ENCODE data around the gene AK3.

AK3 gene

GRCh38 chr9:4706971-4707622 is 33.9 kb downstream of the AK3 start:
- DNase-seq: no peak

DNA sequence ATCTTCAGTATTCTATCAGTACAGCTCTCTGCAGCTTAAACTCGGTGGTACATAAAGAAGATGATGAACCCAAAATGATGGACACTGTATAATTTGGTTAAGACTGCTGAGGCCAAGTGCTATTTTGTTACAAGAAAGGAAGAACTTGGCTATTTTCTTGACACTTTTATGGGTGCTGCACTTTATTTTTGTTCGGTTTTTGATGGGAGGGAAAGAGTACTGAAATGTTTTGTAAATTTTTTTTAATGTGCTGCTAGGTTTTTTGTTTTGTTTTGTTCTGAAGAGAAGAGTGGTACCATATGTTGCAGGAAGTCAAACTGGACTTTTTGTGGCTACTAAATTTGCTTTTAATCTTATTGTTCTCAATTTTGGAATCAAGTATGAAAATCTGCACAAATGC is 35.0 kb downstream of the AK3 start:
- DNase-seq: no peak

DNA sequence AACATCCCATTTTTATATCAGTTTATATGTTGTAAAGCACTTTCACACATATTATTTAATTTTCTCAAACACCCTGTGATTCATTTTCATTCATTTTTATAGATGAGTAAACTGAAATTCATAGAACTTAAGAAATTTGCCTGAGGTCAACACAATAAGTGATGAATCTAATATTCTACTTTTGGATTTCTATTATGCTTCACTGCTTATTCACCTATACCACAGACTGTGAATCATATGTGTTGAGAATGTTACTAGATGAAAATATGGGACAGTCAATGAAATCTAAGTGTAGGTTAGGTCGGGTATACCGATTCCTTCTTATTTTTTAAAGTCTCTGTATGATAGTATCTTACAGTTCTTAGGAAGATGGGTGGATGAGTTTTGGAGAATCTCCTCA is 36.9 kb downstream of the AK3 start:
- DNase-seq: no peak

DNA sequence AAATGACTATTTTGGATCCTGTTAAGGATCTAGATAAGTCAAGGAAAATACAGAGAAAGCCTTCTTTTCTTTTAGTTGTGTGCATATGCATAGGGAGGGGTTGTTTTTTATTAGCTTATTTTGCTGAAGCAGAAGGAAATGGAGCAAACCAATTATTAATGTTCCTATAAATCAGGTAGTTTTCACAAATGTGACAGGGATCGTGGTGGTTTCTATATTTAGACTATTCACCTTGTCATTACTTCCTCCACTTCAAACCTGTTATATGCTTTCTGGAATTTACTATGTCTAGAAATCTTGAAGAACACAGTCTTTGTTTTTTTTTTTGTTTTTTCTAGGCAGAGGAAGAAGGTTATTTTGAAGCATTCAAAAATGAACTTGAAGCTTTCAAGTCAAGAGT is 39.5 kb downstream of the AK3 start:
- DNase-seq: no peak

DNA sequence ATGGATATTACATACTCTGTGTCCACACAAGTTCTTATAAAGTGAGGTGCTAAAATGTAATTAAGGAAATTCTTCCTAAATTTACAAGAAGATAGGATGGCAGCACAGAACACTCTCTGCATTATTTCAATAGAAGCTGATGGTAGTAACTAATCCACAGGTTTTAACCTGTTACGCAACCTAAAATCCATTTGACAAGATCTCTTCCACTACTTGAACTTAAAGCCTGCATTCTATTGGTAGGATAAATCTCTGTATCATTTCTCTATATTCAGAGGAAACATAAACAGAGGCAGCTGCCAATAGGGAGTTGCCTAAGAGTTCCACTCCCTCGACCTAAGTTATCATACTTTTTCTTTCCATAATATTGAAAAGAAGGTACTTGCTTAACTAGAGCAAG is 40.1 kb downstream of the AK3 start:
- DNase-seq: no peak

DNA sequence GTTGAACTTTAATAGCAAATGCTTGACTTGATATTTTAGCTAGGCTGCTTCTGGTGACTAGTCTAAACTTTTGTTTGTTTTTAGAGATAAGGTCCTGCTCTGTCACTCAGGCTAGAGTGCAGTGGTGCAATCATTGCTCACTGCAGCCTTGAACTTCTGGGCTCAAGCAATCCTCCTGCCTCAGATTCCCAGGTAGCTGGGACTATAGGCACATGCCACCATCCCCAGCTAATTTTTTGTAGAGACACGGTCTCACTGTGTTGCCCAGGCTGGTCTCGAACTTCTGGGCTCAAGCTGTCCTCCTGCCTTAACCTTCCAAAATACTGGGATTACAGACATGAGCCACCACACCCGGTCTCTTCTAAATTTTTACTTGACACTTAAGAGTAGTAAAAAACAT is 40.9 kb downstream of the AK3 start:
- no peak for DNase-seq

- no peak for DNase-seq
Measured at GRCh38 chr9:4691795-4692194, 49.2 kb downstream of the AK3 start.

- no peak for DNase-seq
Measured at GRCh38 chr9:4690144-4690543, 50.9 kb downstream of the AK3 start.

DNA sequence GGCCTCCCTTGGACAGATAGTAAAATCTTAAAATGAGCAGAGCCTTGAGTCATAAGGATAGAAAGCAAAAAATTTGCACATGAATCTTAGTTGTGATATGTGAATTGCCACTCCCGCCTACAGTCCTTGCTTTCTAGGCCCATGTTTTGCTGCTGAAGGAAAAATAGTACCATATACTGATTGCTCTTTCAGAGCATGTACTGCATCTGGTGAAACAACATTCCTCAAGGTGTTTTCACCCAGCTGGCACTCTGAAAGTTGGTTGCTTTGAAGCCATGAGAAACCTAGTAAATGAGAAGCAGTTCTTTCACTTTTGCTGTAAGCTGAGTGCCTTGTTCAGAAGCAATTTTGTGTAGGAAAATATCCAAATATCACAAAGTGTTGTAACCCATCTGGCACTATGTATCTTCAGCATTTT is 51.3 kb downstream of the AK3 start:
- peak in 3 of 58 donors; percentile 1 to 39 (median 12) for DNase-seq

- DNase-seq: no peak
Measured at GRCh38 chr9:4689021-4689420, 52.0 kb downstream of the AK3 start.

- DNase-seq: no peak
Measured at GRCh38 chr9:4686584-4686983, 54.4 kb downstream of the AK3 start.

- DNase-seq: no peak
Measured at GRCh38 chr9:4686112-4686511, 54.9 kb downstream of the AK3 start.

GRCh38 chr9:4684820-4685219 is 56.2 kb downstream of the AK3 start:
- no peak for DNase-seq

- no peak for DNase-seq
Measured at GRCh38 chr9:4680750-4681149, 60.3 kb downstream of the AK3 start.

DNA sequence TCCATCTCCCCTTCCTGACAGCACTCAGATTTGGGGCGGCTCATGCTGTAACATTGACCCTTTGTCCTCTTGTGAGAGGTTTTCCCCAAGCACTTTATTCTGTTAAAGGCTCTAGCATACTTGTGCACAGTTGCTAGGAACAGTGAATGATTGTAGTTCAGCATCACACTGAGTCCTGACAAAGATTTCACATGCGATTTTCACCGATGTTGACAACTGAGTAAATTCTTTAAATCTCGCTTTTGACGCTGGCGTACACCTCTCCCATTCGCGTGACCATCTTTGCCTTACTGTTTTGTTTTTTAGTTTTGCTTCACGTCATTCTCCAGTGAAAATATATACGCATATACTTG is 60.9 kb downstream of the AK3 start:
- peak in 3 of 58 donors; percentile 26 to 43 (median 37) for DNase-seq

- DNase-seq: peak; percentile 84 to 99 (median 96)
Measured at GRCh38 chr9:4679268-4680172, 61.5 kb downstream of the AK3 start, which contains the start of gene CDC37L1. TSS of gene CDC37L1 (plus strand) at chr9:4679569. CDS start at chr9:4679768, 199 bp downstream.

- peak in 13 of 58 donors; percentile 13 to 76 (median 47) for DNase-seq
Measured at GRCh38 chr9:4678679-4679267, 62.2 kb downstream of the AK3 start.

- no peak for DNase-seq
Measured at GRCh38 chr9:4677392-4677791, 63.6 kb downstream of the AK3 start.

GRCh38 chr9:4674783-4675182 is 66.2 kb downstream of the AK3 start:
- DNase-seq: no peak

DNA sequence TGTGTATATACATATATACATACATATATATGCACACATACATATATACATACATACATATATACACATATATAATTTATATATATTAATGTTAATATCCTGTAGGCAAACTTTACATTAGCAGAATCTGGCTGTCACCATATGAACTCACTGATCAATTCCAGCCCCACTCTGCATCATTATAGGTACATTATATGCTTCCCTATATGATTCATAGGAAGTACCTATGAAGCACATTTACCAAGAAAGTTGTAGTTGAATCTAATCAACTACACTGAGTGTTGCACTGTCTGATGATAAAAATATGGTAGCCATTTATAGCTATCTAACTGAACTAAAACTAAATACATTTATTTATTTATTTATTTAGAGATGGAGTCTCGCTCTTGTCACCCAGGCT is 69.3 kb downstream of the AK3 start:
- DNase-seq: no peak

DNA sequence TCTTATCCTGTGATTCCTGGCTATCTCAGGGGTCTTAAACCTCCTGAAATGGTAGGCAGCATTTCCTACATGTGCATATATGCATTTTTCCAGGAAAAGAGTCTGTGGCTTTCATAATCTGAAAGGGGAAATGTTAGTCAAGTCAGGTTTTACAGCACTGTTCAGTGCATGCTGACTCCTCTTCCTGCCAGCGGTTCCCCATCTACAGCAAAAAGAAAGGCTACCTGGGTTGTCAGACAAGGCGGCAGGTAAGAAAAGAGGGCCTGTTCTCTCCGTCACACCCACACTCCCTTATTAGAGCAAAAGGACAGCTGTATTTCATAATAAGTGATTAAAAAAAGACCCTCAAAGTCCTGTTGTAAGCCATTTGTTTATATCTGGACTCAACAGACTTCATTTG is 70.4 kb downstream of the AK3 start:
- no peak for DNase-seq

- no peak for DNase-seq
Measured at GRCh38 chr9:4669890-4670289, 71.1 kb downstream of the AK3 start.
